ENCODE data around the gene MICU1. TPM values are rescaled to one million over a fixed set of nuclear protein-coding genes. Genes with fewer than 3 reads are reported as not detected.

The MICU1 gene
- total RNA-seq, 1 donor from 2014 or later = 65.2 TPM

DNA sequence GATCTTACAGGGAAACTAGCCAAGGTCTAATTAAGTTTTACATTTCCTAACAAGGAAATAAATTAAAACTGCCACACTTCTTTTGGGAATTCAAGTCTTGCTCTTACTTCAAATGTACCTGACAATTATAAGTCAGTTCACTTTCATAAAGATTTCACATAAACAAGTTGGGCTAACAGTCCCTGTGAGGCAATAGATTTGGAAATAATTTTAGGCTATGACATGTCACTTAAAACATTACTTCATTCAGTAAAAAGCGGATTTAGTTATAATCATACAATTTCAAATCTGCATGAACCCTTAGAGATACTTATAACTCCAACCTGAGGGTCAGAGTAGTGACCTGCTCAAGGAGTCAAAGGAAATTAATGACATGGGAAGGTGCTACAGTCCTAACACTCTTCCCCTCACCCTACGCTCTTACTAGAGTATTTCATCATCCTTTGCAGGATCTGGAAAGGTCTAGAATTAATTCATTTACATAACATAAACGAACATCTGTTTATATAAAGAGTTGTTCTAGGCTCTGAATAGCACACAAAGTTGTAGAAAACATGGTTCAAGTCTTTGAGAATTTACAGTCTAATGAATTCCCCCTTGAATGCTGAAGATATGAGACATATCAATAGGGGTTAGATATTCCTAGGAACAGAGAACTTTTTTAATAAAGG is 238.8 kb downstream of the MICU1 start:
- DNase-seq (ENCODE audit: low read depth) = no peak

DNA sequence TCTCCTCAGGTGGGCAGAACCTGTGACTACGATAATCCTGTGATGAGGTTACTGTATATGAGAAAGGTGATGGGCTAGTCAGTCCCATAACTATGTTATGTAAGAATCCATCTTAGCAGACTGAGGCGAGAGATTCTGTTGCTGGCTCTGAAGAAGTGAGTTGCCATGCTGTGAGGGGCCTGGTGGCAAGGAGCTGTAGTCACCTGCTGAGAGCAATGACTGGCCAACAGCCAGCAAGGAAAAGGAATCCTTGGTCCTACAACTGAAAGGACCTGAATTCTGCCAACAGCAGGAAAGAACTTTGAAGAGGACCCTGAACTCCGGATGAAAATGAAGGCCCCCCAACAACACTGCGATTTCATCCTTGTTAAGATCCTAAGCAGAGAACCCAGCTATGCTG is 240.2 kb downstream of the MICU1 start:
- DNase-seq (ENCODE audit: low read depth) = no peak

DNA sequence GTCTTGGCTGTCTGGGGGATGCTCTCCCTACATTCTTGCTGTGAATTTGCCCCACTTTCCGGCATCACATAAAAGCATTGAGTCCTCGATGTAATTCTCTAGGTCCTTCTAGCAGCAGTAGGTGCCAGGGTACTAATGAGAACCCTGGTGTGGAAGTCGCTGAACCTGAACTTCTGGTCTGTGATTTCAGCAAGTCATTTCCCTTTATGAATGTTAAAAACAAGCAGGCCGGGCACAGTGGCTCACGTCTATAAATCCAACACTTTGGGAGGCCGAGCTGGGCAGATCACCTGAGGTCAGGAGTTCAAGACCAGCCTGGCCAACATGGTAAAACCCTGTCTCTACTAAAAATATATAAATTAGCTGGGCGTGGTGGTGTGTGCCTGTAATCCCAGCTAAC is 240.9 kb downstream of the MICU1 start:
- peak; percentile 58 for DNase-seq (ENCODE audit: low read depth)

- DNase-seq (ENCODE audit: low read depth) = no peak
Measured at GRCh38 chr10:72379776-72380175, 246.1 kb downstream of the MICU1 start.

- DNase-seq (ENCODE audit: low read depth) = no peak
Measured at GRCh38 chr10:72379062-72379461, 246.8 kb downstream of the MICU1 start.

DNA sequence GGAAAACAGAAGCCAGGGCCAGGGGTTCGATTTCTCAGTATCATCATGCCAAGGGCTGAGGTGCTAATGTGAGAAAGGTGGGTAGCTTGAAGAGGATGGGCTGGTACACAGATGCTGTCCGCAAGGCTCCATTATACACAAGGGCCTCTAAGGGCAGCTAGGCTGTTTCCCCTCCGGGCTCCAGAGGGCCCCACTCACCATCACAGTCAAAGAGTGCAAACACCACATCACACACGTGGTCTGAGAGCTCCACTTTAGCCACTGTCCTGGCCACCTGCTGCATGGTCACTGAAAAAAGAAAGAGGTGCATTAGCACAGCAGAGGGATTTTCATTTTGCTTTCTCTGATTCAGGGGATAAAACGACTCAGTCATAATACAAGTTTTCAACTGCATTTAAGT is 250.3 kb downstream of the MICU1 start:
- no peak for DNase-seq (ENCODE audit: low read depth)

DNA sequence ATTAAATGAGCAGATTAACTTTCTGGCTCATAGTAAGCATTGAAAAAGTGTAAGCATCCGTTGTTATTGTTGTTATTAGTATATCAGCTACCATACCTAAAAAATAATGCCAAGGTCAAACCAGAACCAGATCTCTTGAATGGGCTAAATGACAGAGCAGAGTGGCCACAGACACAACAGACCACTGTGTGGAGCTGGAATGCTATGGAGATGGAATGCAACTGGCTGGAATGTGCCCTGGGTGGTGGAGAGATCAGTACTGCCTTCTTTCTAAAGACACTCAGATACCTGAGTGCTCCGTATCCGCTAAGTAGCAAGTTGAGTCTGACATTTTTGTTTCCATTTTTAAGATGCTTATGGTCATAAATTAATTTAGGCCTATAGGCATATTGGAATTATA is 250.7 kb downstream of the MICU1 start:
- DNase-seq (ENCODE audit: low read depth) = no peak

- DNase-seq (ENCODE audit: low read depth) = no peak
Measured at GRCh38 chr10:72370201-72370722, 255.6 kb downstream of the MICU1 start.

DNA sequence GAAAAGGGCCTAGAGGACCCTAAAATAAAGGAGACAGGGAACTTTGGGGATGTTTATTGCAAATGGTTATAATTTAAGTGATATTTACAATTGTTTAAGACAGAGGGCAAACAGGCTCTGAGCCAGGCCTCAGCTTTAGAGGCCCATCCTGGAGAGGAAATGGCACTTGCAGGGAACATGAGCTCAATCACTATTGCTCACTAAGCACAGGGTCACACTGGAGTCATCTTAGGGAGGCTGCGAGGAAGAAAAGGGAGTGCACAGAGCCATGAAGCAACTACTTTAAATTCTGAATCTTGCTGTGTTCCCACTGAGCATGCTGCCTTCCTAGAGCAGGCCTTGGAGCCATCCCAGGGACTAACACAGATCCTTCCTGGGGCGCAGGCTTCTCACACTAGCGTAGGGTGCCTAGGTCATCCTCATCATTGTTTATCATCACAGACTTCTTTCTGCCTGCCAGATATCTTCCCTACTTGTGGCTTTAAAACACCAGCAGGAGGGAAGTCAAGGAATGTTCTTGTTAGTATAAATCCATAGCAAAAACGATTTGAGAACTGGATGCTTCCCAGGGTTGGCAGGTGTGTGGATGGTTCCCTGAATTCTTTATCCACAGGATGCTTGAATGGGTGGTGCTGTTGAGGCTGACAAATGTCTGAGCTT is 258.4 kb downstream of the MICU1 start:
- DNase-seq (ENCODE audit: low read depth) = no peak

GRCh38 chr10:72365106-72365895 is 260.6 kb downstream of the MICU1 start:
- no peak for DNase-seq (ENCODE audit: low read depth)

DNA sequence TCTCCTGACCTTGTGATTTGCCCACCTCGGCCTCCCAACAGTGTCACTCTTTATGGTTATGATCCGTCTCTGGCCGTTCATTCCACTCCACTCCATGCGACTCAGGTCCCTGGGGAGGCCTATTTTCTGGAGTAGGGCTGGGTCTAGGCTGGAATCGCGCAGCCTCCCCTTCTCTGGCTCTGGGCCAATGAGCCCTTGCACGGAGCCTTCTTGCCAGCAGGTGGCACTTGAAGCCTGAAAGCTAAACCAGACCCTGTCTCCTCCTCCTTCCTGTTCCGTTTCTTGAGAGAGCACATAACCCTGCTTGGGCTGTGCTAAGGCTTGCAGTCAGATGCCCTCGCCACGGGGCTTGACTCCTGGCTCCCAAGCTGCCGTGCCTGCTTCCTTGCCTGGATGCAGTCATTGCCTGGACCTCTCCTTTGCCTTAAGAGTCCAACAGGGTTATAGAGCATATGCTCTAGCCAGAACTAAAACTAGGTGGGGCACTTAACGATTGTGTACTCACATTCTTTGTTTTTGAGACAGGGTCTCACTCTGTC is 261.6 kb downstream of the MICU1 start:
- peak; percentile 92 for DNase-seq (ENCODE audit: low read depth)

GRCh38 chr10:72356987-72357386 is 268.9 kb downstream of the MICU1 start:
- no peak for DNase-seq (ENCODE audit: low read depth)

- DNase-seq (ENCODE audit: low read depth) = no peak
Measured at GRCh38 chr10:72356115-72356514, 269.8 kb downstream of the MICU1 start.

GRCh38 chr10:72355214-72355555 is 270.7 kb downstream of the MICU1 start:
- DNase-seq (ENCODE audit: low read depth) = no peak

- DNase-seq (ENCODE audit: low read depth) = peak; percentile 88
Measured at GRCh38 chr10:72354356-72355213, 271.3 kb downstream of the MICU1 start, which contains the start of gene DNAJB12. TSS of gene DNAJB12 (minus strand) at chr10:72354919. CDS start at chr10:72354897, 22 bp downstream.

GRCh38 chr10:72353965-72354355 is 271.9 kb downstream of the MICU1 start:
- no peak for DNase-seq (ENCODE audit: low read depth)

GRCh38 chr10:72353028-72353964 is 272.6 kb downstream of the MICU1 start:
- no peak for DNase-seq (ENCODE audit: low read depth)

DNA sequence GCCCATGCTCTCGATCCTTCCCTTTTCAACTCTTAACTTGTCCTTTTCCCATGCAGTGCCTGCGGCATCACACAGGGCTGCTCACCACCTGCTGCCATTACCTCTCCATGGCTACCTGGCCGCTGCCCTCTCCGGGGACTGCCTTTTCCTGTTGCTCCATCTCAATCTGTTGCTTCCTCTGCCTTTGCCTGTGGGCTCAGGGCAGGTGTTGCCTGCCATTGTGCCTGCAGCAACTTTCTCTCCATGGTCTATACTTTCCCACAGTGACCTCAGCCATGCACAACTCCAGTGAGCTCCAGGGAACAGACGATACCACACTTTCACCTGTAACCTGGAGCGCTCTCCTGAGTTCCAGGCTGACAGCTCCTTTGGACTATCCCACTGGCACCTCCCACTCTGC is 274.4 kb downstream of the MICU1 start:
- no peak for DNase-seq (ENCODE audit: low read depth)

- no peak for DNase-seq (ENCODE audit: low read depth)
Measured at GRCh38 chr10:72349438-72349837, 276.4 kb downstream of the MICU1 start.

DNA sequence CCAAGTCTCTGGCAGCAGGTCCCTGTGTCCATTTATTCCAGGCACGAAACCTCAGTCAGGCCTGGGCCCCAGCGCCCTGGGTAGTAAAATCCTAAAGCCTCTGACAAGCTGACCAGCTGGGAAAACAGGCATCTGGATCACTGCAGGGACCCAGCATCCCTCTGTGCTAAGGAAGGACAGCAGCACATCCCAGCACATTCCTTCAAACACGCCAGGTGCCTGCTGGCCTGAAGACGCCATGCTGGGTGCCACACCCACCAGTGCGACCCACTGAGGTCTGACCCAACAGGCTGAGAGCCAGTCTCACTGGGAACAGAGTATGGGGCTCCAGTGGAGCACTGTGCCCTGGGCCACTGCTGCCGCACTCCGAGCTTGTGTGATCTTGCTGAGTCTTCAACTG is 277.6 kb downstream of the MICU1 start:
- no peak for DNase-seq (ENCODE audit: low read depth)

Data from renal cortical epithelial cell (primary cell).